ENCODE data around the gene CYBA.

DNA sequence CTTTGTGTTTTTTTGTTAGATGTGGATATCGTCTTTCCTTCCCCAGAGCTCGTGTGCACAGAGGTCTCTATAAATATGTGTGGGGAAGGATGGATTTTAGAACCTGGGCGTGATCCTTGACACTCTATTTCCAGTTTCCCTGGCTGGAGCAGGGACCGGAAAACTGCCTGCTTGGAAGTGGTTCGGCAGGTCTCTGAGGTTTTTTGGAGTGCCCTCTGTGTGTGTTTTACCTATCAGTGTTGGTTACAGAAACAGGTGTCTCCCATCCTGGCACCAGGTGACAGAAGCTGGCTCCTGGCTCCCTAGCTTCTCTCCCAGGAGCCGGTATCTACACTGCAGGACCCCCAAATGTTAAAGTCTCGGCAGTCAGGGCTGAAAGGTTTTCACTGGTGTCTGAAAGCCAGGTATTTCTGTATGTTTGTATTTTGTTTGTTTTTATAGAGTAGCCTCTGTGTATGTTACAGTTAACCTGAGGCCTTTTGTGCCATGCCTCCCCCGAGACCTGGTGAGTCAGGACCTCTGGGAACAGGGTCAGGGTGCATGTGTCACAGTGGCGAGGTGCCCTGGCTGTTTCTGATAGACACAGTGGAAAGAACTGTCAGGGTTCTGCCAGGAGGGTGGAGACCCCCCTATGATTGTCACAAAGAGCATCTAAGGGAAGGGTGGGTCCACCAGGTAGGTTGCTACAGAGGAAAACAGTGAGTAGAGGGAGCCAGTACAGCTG lies 49.4 kb downstream of the CYBA start:
- TF ChIP-seq, protein P1, sequence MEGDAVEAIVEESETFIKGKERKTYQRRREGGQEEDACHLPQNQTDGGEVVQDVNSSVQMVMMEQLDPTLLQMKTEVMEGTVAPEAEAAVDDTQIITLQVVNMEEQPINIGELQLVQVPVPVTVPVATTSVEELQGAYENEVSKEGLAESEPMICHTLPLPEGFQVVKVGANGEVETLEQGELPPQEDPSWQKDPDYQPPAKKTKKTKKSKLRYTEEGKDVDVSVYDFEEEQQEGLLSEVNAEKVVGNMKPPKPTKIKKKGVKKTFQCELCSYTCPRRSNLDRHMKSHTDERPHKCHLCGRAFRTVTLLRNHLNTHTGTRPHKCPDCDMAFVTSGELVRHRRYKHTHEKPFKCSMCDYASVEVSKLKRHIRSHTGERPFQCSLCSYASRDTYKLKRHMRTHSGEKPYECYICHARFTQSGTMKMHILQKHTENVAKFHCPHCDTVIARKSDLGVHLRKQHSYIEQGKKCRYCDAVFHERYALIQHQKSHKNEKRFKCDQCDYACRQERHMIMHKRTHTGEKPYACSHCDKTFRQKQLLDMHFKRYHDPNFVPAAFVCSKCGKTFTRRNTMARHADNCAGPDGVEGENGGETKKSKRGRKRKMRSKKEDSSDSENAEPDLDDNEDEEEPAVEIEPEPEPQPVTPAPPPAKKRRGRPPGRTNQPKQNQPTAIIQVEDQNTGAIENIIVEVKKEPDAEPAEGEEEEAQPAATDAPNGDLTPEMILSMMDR (conservative IDR thresholded peaks at IDR 0.05; ENCODE audit: low read length), result no peak
- no peak for TF ChIP-seq EZH2phosphoT487 (IDR thresholded peaks at IDR 0.05; ENCODE audit: borderline replicate concordance, low read depth, low read length)
